Thyroid gland (tissue), 4 donors: ENCODE data around the gene TAF7. TPM values are rescaled to one million over a fixed set of nuclear protein-coding genes. Genes with fewer than 3 reads are reported as not detected.
A peak's percentile ranks its signal among the peaks of the same experiment; 100 is the strongest.
"Not testable (repeated sequence)": the region's sequence is repeated elsewhere in the genome, so short reads cannot be mapped to it uniquely, and the experiment has no call there.

Source experiments
- DNase-seq, 2 donors: peaks; one replicate each; pipeline ENCODE4 v3.0.0-alpha.2; 2019
- H3K27ac ChIP-seq, 3 donors: fragments of 200-600 bp; sonication (generic); 1 replicate in 2 of 3; 2 replicates in 1 of 3; pipeline ENCODE4 v1.5.1; 2016 to 2019; ENCODE audit warnings: mild to moderate bottlenecking in 1 of 3, moderate library complexity in 1 of 3
- H3K27me3 ChIP-seq: fragments of 200-600 bp; sonication (generic); one replicate; pipeline ENCODE4 v1.5.1; 2019
- H3K36me3 ChIP-seq, 2 donors: fragments of 200-600 bp; sonication (generic); one replicate each; pipeline ENCODE4 v1.5.1; 2016 to 2019
- H3K4me1 ChIP-seq, 2 donors: fragments of 200-600 bp; sonication (generic); one replicate each; pipeline ENCODE4 v1.5.1; 2017 to 2019
- H3K4me3 ChIP-seq, 3 donors: fragments of 200-600 bp; sonication (generic); replicated peaks in 1 of 3; 1 replicate in 2 of 3; 2 replicates in 1 of 3; pipeline ENCODE4 v1.5.1; 2016; ENCODE audit warnings: mild to moderate bottlenecking in 1 of 3
- H3K9me3 ChIP-seq: fragments of 200-600 bp; sonication (generic); one replicate; pipeline ENCODE4 v1.5.1; 2017
- POLR2A ChIP-seq, 2 donors: fragments of 450-650 bp; IDR thresholded peaks; one replicate each; pipeline ENCODE4 v1.6.1; 2017; ENCODE audit warnings: antibody characterized with exemption in 2 of 2, mild to moderate bottlenecking in 2 of 2, moderate library complexity in 1 of 2
- WGBS, 2 donors: methylation state at CpG; one replicate each; pipeline ENCODE4 v1.1.5; 2017; 5-methylcytosine and 5-hydroxymethylcytosine counted together
- intact Hi-C: fragments of 100-400 bp; cut with DNase I; formaldehyde crosslinking; loops from one replicate; pipeline ENCODE4 v1.15.1; 2023
- total RNA-seq, 4 donors: library from RNA; depleted of rRNA; stranded (reverse); fragments of >200 nt; gene quantifications; one replicate each; pipeline ENCODE4 v1.2.3, GENCODE V29; 2016
- TF ChIP-seq, protein P1 (sequence below), 6 experiments: fragments of 200-600 bp in 3 of 6; fragments of 450-650 bp in 3 of 6; sonication (generic) in 3 of 6; IDR thresholded peaks; one replicate each; pipeline ENCODE4 v1.5.1; 2016 to 2019; ENCODE audit warnings: antibody characterized with exemption in 6 of 6, mild to moderate bottlenecking in 2 of 6, inconsistent platforms in 1 of 6, moderate library complexity in 1 of 6

The TAF7 gene
- total RNA-seq, 4 donors from 2014 or later = 48.0 to 72.6 (median 60.9) TPM

DNA sequence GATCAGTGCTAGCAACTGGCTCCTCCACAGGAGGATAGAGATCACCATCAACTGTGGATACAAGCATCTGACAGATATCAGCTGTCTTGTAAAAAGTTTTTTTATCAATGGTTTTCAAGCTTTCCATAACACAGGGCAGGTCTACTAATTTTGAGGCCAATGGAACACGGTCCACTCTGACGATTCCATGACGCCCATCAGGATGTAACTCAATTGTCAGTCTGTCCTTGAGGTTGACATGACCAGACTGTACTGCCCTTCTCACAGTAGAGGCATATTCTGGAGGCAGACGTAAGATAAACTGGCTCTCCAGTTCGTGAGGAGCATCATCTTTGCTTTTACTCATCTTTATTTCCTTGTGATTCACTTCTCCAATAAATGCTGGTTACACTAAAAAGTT lies 885 bp downstream of the TAF7 start:
- Histone ChIP-seq H3K36me3 (peaks cover 14 to 18% of the 10 kb centered on the region in 2 donors), H3K27me3 (no peaks in the 10 kb centered on the region), H3K4me1 (peaks cover 0 to 4% of the 10 kb centered on the region in 2 donors), H3K27ac (no peak overlapping the region), H3K9me3 (peaks cover 12% of the 10 kb centered on the region), H3K4me3 (peak overlapping the region; percentile 57 to 78 (median 78))
- WGBS, 2 donors = 68 to 76% methylated on average over 5 of the region's 5 CpGs
- no peak for DNase-seq
- intact Hi-C loops = loop anchor here (5.0 kb wide), 1 partner anchor 62 kb away; no protein-coding TSS in a partner anchor
- TF ChIP-seq POLR2A (IDR thresholded peaks at IDR 0.05) = no peak
- TF ChIP-seq, protein P1, sequence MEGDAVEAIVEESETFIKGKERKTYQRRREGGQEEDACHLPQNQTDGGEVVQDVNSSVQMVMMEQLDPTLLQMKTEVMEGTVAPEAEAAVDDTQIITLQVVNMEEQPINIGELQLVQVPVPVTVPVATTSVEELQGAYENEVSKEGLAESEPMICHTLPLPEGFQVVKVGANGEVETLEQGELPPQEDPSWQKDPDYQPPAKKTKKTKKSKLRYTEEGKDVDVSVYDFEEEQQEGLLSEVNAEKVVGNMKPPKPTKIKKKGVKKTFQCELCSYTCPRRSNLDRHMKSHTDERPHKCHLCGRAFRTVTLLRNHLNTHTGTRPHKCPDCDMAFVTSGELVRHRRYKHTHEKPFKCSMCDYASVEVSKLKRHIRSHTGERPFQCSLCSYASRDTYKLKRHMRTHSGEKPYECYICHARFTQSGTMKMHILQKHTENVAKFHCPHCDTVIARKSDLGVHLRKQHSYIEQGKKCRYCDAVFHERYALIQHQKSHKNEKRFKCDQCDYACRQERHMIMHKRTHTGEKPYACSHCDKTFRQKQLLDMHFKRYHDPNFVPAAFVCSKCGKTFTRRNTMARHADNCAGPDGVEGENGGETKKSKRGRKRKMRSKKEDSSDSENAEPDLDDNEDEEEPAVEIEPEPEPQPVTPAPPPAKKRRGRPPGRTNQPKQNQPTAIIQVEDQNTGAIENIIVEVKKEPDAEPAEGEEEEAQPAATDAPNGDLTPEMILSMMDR (IDR thresholded peaks at IDR 0.05) = no peak

DNA sequence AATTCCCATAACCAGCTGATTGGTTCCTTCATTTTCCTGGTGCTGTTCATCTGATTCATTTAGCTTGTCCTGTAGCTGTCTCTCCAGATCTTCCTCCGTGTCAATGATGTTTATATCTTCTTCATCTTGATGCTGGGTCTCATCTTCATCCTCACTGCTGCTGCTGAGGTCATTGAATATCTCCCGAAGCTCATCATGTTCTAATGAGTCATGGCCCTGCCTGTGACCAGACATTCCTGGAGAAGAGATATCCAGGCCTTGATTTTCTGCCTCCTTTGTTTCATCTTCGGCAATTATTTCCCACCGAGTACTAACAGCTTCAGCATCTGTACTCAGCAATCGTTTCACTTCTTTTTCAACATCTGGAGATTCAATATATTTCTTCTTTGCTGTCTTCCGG lies 1.4 kb downstream of the TAF7 start:
- intact Hi-C loops = loop anchor here (5.0 kb wide), 1 partner anchor 62 kb away; no protein-coding TSS in a partner anchor
- 98% methylated on average over 6 of the region's 6 CpGs for WGBS, 2 donors
- Histone ChIP-seq H3K4me3 (no peak overlapping the region), H3K36me3 (peaks cover 14 to 18% of the 10 kb centered on the region in 2 donors), H3K4me1 (peaks cover 0 to 4% of the 10 kb centered on the region in 2 donors), H3K9me3 (peaks cover 12% of the 10 kb centered on the region), H3K27ac (no peak overlapping the region), H3K27me3 (no peaks in the 10 kb centered on the region)
- DNase-seq = no peak
- TF ChIP-seq, protein P1 (IDR thresholded peaks at IDR 0.05) = no peak
- TF ChIP-seq POLR2A (IDR thresholded peaks at IDR 0.05) = no peak

DNA sequence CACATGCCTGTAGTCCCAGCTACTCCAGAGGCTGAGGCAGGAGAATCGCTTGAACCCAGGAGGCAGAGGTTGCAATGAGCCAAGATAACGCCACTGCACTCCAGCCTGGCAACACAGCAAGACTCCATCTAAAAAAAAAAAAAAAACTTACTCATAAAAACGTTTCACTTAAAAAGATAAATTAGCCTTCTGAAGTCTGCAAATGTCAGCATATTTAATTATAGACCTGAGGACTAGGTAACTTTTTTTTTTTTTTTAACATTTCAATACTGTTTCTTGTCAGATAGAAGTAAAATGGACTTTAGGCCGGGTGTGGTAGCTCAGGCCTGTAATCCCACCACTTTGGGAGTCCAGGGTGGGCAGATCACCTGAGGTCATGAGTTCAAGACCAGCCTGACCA lies 3.6 kb downstream of the TAF7 start:
- H3K27ac ChIP-seq, DNase-seq, H3K4me3 ChIP-seq, H3K27me3 ChIP-seq, H3K4me1 ChIP-seq: not testable (repeated sequence)
- 94 to 95% methylated on average over 4 of the region's 4 CpGs for WGBS, 2 donors
- Histone ChIP-seq H3K36me3 (peaks cover 14 to 18% of the 10 kb centered on the region in 2 donors), H3K9me3 (peaks cover 12% of the 10 kb centered on the region)
- intact Hi-C loops = loop anchor here (5.0 kb wide), 1 partner anchor 60 kb away; no protein-coding TSS in a partner anchor

DNA sequence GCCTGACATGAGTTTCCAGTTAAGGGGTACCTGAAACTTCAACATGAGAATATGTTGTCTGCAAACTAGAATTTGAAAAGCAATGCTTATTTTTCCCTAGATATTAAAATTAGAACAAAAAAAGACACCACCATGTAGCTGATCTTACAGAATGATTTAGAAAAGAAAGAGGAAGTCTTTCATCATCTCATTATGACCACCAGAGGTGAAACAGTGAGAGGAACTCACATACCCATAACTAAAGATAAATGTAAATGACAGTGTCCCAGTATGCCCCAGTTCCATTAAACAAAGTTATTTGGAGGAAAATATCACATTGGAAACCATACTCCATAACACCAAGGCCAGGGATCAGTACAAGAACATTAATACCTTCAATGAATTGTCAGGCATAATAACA lies 6.9 kb downstream of the TAF7 start:
- H3K27ac ChIP-seq = no peak overlapping the region
- H3K27me3 ChIP-seq = no peaks in the 10 kb centered on the region
- H3K9me3 ChIP-seq = peaks cover 1% of the 10 kb centered on the region
- peaks cover 5 to 7% of the 10 kb centered on the region in 2 donors for H3K36me3 ChIP-seq
- no peak for DNase-seq
- intact Hi-C loops = no loop called here
- H3K4me3 ChIP-seq = no peak overlapping the region
- H3K4me1 ChIP-seq = no peaks in the 10 kb centered on the region
- TF ChIP-seq, protein P1 (IDR thresholded peaks at IDR 0.05) = no peak
- TF ChIP-seq POLR2A (IDR thresholded peaks at IDR 0.05) = no peak

DNA sequence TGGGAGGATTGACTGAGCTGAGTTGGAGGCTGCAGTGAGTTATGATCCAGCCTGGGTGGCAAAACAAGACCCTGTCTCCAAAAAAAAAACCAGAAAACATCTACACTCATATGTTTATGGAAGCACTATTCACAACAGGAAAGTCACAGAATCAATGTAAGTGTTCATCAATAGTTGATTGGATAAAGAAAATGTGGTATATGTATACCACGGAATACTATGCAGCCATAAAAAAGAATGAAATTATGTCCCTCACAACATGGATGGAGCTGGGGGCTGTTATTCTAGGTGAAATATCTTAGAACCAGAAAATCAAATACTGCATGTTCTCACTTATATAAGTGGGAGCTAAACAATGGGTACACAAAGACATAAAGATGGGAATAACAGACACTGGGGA lies 14.0 kb downstream of the TAF7 start:
- Histone ChIP-seq H3K9me3 (no peaks in the 10 kb centered on the region), H3K27ac (no peak overlapping the region), H3K36me3 (no peaks in the 10 kb centered on the region), H3K4me3 (no peak overlapping the region), H3K27me3 (no peaks in the 10 kb centered on the region), H3K4me1 (no peaks in the 10 kb centered on the region)
- DNase-seq = no peak
- 93 to 100% methylated on average over 1 of the region's 1 CpG for WGBS, 2 donors
- intact Hi-C loops = no loop called here
- TF ChIP-seq, protein P1 (IDR thresholded peaks at IDR 0.05) = no peak
- no peak for TF ChIP-seq POLR2A (IDR thresholded peaks at IDR 0.05)

DNA sequence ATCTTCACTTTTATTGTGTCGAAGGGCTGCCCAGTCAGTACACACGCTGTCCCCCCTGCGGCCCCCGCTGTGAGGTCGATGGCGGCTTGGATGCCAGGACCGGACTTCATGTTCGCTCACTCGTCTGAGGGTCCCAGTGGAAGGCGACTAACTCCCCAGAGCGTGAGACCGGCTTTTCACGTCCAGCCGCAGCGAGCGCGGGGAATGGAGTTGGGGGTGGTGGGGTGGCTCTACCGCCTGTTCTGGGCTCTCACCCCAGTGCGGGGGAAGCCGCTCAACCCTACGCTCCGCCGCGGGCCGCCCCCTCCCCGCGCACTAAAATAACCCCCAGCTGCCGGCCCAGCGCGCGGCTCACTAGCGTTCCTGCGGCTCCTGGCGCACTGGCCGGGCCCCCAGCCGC lies 16.8 kb downstream of the TAF7 start, which contains the start of gene SLC25A2:
Gene SLC25A2 (minus strand): TSS at position 294 of the 400 bp plus-strand sequence. CDS start 184 bp downstream, at position 110.
- DNase-seq = no peak
- intact Hi-C loops = no loop called here
- Histone ChIP-seq H3K27me3 (no peaks in the 10 kb centered on the region), H3K27ac (no peak within 1 kb of the TSS), H3K4me1 (no peaks in the 10 kb centered on the region), H3K9me3 (no peaks in the 10 kb centered on the region), H3K4me3 (no peak within 1 kb of the TSS), H3K36me3 (no peaks in the 10 kb centered on the region)
- WGBS, 2 donors = 30 to 50% methylated on average over 2 to 22 of the region's 36 CpGs
- TF ChIP-seq, protein P1 (IDR thresholded peaks at IDR 0.05) = no peak
- no peak for TF ChIP-seq POLR2A (IDR thresholded peaks at IDR 0.05)
